ENCODE data around the gene NTM. TPM values are rescaled to one million over a fixed set of nuclear protein-coding genes. Genes with fewer than 3 reads are reported as not detected.

The NTM gene
- total RNA-seq, 4 donors from 2014 or later = 0.40 to 3.1 (median 2.1) TPM; not detected in 1

GRCh38 chr11:131670876-131671275 lies 300.5 kb downstream of the NTM start:
- TF ChIP-seq POLR2AphosphoS5 (IDR thresholded peaks at IDR 0.05) (no peak), POLR2A (IDR thresholded peaks at IDR 0.05) (no peak), CTCF (IDR thresholded peaks at IDR 0.05) (no peak), EP300 (IDR thresholded peaks at IDR 0.05; ENCODE audit: low read depth) (no peak)
- 71 to 80% methylated on average over 2 to 3 of the region's 3 CpGs for WGBS, 2 donors (ENCODE audit: low coverage in 1 of 2)
- Histone ChIP-seq H3K4me3 (no peak overlapping the region), H3K27ac (no peak overlapping the region), H3K4me1 (peaks cover 0 to 4% (median 0%) of the 10 kb centered on the region in 4 donors), H3K9me3 (no peaks in the 10 kb centered on the region), H3K36me3 (no peaks in the 10 kb centered on the region), H3K27me3 (no peaks in the 10 kb centered on the region)
- no peak for DNase-seq
- in situ Hi-C loops (cut with MboI; ENCODE audit: low pct_ligation_motif_present in 1 of 4, low pct_unique_long_range_greater_than_20kb in 1 of 4, low sequenced_read_pairs in 3 of 4) = loop anchor here in 3 of 4 donors (10.0 to 25.0 kb wide), 3 partner anchors 606 to 746 kb away; no protein-coding TSS in a partner anchor
- intact Hi-C loops (cut with DNase I; ENCODE audit: low total_unique reads) = loop anchor here (5.0 kb wide), 2 partner anchors 604 to 749 kb away; no protein-coding TSS in a partner anchor

- H3K4me3 ChIP-seq = no peak overlapping the region
- intact Hi-C loops (cut with DNase I; ENCODE audit: low total_unique reads) (loop anchor here (5.0 kb wide), 2 partner anchors 604 to 749 kb away; no protein-coding TSS in a partner anchor), in situ Hi-C loops (cut with MboI; ENCODE audit: low pct_ligation_motif_present in 1 of 4, low pct_unique_long_range_greater_than_20kb in 1 of 4, low sequenced_read_pairs in 3 of 4) (loop anchor here in 3 of 4 donors (10.0 to 25.0 kb wide), 3 partner anchors 607 to 747 kb away; no protein-coding TSS in a partner anchor)
- H3K27ac ChIP-seq = no peak overlapping the region
- WGBS, 2 donors (ENCODE audit: low coverage in 1 of 2) = 80 to 94% methylated on average over 2 to 8 of the region's 8 CpGs
- peaks cover 0 to 4% (median 0%) of the 10 kb centered on the region in 4 donors for H3K4me1 ChIP-seq
- H3K9me3 ChIP-seq = no peaks in the 10 kb centered on the region
- H3K27me3 ChIP-seq = no peaks in the 10 kb centered on the region
- DNase-seq = no peak
- H3K36me3 ChIP-seq = no peaks in the 10 kb centered on the region
- TF ChIP-seq EP300 (IDR thresholded peaks at IDR 0.05; ENCODE audit: low read depth) = no peak
- no peak for TF ChIP-seq POLR2AphosphoS5 (IDR thresholded peaks at IDR 0.05)
- no peak for TF ChIP-seq POLR2A (IDR thresholded peaks at IDR 0.05)
- TF ChIP-seq CTCF (IDR thresholded peaks at IDR 0.05) = no peak
These were observed 300.9 kb downstream of the NTM start for GRCh38 chr11:131671320-131671719.

GRCh38 chr11:131671734-131672133 lies 301.3 kb downstream of the NTM start:
- in situ Hi-C loops (cut with MboI; ENCODE audit: low pct_ligation_motif_present in 1 of 4, low pct_unique_long_range_greater_than_20kb in 1 of 4, low sequenced_read_pairs in 3 of 4) (loop anchor here in 3 of 4 donors (10.0 to 25.0 kb wide), 3 partner anchors 607 to 747 kb away; no protein-coding TSS in a partner anchor), intact Hi-C loops (cut with DNase I; ENCODE audit: low total_unique reads) (loop anchor here (5.0 kb wide), 2 partner anchors 604 to 749 kb away; no protein-coding TSS in a partner anchor)
- H3K4me3 ChIP-seq = no peak overlapping the region
- no peak for DNase-seq
- WGBS, 2 donors (ENCODE audit: low coverage in 1 of 2) = 76 to 78% methylated on average over 3 to 12 of the region's 12 CpGs
- H3K4me1 ChIP-seq = peaks cover 0 to 4% (median 0%) of the 10 kb centered on the region in 4 donors
- no peaks in the 10 kb centered on the region for H3K27me3 ChIP-seq
- H3K9me3 ChIP-seq = no peaks in the 10 kb centered on the region
- TF ChIP-seq EP300 (IDR thresholded peaks at IDR 0.05; ENCODE audit: low read depth) (no peak), POLR2A (IDR thresholded peaks at IDR 0.05) (no peak), CTCF (IDR thresholded peaks at IDR 0.05) (no peak)
- no peaks in the 10 kb centered on the region for H3K36me3 ChIP-seq
- H3K27ac ChIP-seq = no peak overlapping the region

- Histone ChIP-seq H3K9me3 (no peaks in the 10 kb centered on the region), H3K4me3 (no peak overlapping the region), H3K4me1 (peaks cover 0 to 4% (median 0%) of the 10 kb centered on the region in 4 donors), H3K36me3 (no peaks in the 10 kb centered on the region), H3K27me3 (no peaks in the 10 kb centered on the region), H3K27ac (no peak overlapping the region)
- intact Hi-C loops (cut with DNase I; ENCODE audit: low total_unique reads) = loop anchor here (5.0 kb wide), 2 partner anchors 605 to 750 kb away; no protein-coding TSS in a partner anchor
- in situ Hi-C loops (cut with MboI; ENCODE audit: low pct_ligation_motif_present in 1 of 4, low pct_unique_long_range_greater_than_20kb in 1 of 4, low sequenced_read_pairs in 3 of 4) = loop anchor here in 3 of 4 donors (10.0 to 25.0 kb wide), 3 partner anchors 607 to 747 kb away; no protein-coding TSS in a partner anchor
- no peak for DNase-seq
- 86% methylated on average over 15 of the region's 15 CpGs; no CpG with 5 or more reads in 1 of the 2 donors for WGBS, 2 donors (ENCODE audit: low coverage in 1 of 2)
- TF ChIP-seq CTCF (IDR thresholded peaks at IDR 0.05) (no peak), POLR2A (IDR thresholded peaks at IDR 0.05) (no peak), POLR2AphosphoS5 (IDR thresholded peaks at IDR 0.05) (no peak)
These were observed 301.8 kb downstream of the NTM start for GRCh38 chr11:131672191-131672590.

Measured in transverse colon (tissue), 4 donors.